HG03175 (cell line): ENCODE measurements around the gene KLK13.

ENCODE experiments used
- ATAC-seq: cut with Tn5 transposase; IDR thresholded peaks from one replicate; pipeline ENCODE4 v1.9.1; 2021; ENCODE audit warnings: mild to moderate bottlenecking, moderate library complexity; ENCODE audit not compliant: unreplicated experiment

Gene KLK13, protein sequence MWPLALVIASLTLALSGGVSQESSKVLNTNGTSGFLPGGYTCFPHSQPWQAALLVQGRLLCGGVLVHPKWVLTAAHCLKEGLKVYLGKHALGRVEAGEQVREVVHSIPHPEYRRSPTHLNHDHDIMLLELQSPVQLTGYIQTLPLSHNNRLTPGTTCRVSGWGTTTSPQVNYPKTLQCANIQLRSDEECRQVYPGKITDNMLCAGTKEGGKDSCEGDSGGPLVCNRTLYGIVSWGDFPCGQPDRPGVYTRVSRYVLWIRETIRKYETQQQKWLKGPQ

DNA sequence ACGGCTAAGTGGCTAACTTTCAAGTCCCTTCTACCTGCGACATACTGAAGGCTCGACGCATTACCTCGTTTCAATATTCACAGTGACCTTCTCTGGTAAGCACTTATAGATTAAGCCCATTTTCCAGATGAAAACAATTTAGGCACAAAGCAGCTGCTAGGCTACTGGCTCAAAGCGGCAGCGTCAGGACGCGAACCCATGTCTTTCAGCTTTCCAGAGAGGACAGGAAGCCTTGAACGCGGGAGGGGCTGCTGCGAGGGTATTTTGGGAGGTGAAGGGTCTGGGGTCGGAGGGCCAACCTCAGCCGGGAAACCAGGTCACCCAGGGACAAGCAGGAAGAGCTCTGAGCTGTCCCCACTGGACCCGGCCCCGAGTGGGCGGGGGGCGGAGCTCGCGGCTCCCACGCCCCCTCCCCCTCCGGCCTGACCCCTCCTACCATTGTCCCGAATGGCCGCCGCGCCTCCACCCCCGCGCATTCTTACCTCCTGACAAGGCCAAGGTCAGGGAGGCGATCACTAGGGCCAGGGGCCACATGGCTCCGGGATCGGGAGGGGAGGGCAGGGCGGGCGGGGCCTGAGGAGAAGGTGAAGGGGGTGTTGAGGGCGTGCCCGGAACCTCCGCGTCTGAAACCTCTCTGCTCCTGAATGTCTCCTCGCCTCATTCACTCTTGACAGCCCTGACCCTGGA lies at the start of gene KLK13:
TSS of gene KLK13 (minus strand) at position 559 of the 687 bp plus-strand sequence. CDS start at position 534, 25 bp downstream.
- ATAC-seq = no peak

DNA sequence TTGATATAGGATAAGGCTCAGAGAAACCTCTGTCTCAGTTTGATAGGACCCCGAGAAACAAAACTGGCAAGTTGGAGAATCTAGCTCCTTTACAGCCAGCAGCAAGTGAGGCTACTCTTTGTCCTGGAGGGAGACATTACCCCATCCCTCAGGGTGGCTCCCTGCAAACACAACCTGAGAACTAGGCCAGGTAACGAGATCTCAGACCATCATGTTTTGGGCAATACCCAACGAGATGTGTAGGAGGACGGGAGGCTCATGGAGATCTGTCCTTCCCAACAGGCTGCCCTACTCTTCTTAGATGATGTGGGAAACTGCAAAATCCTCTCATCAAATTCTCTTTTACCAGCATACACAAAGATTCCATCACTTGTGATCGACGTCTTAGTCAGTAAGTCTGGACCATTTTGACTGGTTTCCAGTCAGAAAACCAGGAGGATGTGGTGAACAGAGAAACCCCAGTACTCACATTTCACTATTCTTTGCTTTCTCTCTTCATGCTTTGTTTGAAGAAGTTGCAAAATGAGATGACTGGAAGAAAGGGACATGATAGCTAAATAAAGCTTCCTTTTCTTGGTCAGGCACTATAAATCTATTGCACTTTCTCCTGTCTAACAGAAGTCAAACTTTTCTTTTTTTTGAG lies 49.3 kb upstream of the KLK13 start:
- no peak for ATAC-seq

DNA sequence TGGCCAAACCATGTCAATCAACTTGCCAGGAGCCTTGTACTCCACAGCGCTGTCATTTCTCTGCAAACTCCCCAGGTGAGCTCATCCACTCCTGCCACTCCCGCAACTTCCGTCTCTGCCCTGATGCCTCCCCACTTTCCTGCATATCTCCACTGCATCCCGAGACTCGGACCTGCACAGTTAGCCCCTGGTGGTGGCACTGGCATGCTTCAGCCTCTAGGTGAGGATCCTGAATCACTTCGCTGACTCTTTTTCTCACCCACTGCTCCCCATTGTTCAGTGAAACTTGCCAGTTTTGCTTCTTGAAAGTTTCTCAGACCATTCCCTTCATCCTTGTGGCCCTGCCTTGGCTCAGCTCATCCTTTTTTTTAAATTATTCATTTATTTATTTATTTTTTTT lies 46.7 kb upstream of the KLK13 start:
- ATAC-seq = no peak

DNA sequence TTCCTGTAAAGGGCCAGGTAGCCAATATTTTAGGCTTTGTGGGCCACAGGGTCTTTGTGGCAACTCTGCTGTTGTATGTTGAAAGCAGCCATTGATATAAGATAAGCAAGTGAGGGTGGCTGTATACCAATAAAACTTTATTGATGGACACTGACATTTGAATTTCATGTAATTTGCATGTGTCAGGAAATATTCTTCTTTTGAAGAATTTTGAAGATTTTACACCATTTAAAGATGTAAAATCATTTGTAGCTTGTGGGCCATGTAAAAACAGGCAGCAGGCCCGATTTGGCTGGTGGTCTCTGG lies 45.7 kb upstream of the KLK13 start:
- ATAC-seq = no peak

DNA sequence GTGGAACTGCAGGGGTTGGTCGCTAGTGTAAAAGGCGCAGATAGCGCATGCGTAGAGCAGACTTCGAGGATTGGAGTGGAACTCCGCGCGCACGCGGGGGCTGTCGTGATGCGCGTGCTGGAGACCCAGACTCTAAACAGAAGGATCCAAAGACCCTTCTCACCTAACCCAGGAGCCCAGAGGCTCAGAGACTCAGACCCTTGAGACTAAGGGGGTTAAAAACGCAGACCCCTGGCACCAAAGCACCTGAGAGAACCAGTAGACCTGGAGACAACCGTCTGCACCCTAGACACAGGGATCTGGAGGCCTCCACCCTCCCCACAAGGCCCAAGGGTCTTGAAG lies 43.9 kb upstream of the KLK13 start:
- ATAC-seq = peak; percentile 27

DNA sequence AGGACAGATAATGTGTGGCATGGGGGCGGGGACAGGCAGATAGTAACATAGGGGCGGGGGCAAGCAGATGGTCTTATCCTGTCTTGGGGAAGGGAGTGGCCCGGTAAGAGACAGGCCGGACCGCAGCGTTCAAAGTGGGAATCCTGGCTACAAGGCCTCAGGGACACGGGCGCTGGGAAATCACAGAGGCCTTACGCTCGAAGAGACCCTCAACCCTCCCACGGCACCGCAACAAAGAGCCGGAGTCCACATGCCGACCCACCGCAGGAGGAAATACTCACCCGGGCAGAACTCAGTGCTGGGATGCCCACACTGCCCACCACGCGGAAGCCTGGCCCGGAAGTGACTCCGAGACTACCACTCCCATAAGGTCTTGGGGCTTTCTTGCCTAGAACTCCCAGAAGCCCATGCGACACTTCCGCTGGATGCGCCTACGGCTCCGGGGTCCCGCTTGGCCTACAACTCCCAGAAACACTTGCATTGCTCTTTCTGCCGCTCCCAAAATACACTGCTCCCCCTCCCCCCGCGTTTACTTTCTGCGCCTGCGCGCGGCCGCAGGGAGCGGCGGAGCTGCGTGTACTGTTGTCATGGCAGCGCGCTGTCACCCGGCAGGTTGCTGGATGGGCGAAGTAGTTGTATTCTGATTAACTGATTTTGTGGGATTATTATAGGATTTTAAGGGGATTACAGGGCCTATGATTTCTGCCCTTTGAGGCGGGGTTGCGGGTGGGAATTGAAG lies 43.3 kb upstream of the KLK13 start, which contains the start of gene CTU1:
TSS of gene CTU1 (minus strand) at position 344 of the 739 bp plus-strand sequence. CDS start 3,840 bp downstream, outside the sequence.
- peak; percentile 96 for ATAC-seq

DNA sequence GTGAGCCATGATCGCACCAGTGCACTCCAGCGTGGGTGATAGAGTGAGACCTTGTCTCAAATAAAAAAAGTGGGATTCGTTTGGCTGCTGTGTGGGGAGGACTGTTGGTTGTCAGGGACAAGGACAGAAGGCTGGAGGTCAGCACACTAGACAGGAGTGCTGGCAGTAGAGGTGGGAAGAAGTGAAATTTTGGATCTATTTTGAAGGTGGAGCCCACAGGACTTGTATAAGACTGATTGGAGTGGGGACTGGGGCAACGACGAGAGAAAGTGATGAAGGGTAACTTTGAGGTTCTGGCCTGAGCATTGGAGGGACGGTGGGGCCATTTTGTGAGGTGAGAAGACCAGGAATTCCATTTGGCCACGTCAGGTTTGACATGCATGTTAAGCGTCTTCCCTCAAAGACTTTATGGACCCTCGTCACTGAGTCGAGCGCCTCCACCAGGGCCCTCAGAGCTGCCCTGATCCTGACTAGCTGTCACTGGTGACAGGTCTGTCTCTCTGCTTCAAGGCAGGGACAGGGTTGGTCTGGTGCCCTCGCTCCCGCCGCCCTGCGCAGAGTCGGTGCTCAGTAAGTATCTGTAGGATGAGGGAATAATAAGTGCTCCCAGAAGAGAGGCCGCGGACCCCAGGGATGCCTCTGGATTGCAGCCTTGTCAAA lies 42.6 kb upstream of the KLK13 start:
- ATAC-seq = no peak

DNA sequence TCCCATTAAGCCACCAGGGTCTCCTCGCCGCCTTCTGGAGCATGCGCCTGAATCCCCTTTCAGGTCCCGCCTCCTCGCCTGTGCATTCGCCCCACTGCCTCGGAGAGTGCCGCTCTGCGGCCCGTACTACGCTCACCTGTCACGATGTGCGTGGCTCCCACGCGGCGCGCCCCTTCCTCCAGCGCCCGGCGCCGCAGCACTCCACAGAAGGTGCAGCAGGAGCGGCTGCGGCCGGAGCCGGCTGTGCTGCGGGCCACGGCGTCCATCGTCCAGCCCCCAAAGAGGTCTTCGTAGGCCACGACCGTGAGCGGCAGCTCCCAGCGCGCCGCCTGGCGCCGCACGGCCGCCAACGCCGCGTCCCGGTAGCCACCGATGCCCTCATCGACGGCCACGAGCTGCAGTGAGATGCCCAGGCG lies 39.0 kb upstream of the KLK13 start:
- ATAC-seq = no peak

DNA sequence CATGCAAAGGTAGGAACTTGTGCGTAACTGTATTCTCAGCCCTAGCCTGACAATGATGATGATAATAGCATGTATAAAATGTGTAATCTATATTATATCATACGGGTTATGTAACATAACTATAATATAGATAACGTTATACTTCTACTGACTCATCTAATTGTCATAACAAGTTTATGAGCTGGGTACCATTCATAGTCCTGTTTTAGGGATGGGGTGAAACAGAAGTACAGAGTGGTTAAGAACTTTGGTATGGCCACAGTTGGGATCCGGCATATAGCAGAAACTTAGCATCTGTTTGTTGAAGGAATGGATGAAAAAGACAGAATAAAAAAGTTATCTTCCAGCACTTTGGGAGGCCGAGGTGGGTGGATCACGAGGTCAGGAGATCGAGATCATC lies 38.1 kb upstream of the KLK13 start:
- no peak for ATAC-seq

DNA sequence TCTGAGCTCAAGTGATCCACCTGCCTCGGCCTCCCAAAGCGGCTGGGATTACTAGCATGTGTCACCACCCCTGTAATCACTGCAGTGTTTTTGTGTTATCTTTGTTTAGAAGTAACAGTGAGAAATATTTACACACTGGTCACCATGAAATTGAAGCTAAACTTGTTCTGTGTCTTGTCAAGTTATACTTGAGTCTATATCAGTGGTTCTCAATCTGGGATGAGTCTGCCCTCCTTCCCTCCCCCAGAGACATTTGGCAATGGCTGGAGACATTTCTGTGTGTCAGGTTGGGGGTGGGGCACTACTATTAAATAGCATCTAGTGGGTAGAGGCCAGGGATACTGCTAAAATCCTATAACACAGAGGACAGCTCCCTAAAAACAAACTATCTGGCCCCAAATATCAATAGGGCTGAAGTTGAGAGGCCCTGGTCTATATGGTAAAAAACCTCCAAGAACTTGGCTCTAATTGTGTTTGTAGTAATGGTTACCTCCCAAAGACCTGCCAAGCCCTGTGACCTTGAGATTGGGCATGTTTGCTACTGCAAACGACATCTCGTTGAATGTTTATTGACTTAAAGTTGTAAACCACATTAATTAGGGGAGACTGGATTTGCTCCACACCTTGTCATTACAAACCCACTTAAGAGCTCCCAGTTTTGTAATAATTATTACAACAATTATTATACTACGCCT lies 36.4 kb upstream of the KLK13 start:
- ATAC-seq = no peak

DNA sequence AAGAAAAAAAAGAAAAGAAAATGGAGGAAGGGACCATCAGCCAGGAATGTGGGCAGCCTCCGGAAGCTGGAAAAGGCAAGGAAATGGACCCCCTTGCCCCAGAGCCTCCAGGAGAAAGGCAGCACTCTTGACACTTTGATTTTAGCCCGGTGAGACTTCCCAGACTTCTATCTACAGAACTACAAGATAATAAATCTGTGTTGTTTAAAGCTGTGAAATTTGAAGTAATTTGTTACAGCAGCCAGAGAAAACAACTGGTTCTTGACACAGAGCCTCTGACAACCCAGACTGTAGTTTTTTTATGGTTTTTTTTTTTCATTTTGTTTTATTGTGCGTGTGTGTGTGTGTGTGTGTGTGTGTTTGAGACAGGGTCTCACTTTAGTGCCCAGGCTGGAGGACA lies 35.7 kb upstream of the KLK13 start:
- ATAC-seq = no peak

DNA sequence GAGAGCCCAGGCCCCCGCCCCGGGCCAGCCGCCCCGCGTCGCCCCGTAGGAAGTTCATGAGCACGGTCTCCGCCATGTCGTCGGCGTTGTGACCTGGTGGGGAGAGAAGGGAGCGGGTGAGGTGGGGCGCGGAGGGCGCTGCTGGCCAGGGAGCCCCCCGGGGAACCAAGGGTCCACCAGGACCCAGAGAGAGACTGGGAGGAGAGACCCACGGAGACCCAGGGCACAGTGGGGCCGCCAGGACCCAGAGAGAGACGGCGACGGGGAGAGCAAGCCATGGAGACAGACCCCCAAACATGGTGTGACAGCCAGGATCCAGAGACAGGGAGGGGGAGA lies 34.1 kb upstream of the KLK13 start:
- no peak for ATAC-seq

DNA sequence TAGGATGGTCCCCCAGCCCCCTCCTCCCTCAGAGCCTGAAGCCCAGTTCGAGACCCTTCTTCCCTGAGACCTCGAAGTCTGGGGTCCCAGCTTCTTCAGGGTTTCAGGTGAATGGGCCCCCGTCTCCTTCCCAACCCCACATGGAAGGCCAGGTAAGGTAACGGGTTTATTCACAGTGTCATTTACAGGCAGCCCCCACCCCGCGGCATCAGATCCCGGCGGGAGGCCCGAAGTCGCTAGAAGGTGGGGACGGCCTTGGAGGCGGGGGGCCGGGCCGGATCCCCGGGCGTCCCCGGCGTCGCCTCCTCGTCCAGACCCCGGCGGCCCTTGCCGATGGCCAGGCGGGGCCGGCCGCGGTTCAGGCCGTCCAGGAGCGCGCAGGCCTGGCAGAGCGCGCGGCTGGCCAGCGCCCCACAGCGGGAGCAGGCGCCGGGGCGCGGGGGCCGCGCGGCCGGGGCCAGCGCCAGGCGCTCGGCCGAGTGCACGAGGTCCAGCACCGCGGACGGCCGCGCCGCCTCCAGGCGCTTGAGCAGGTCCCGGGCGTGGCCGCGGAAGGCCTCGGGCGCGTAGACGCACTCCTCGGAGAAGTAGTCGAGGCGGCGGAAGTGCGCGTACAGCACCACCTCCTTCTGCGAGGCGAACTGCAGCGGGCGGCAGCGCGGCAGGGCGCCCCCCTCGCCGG lies 33.6 kb upstream of the KLK13 start:
- no peak for ATAC-seq

DNA sequence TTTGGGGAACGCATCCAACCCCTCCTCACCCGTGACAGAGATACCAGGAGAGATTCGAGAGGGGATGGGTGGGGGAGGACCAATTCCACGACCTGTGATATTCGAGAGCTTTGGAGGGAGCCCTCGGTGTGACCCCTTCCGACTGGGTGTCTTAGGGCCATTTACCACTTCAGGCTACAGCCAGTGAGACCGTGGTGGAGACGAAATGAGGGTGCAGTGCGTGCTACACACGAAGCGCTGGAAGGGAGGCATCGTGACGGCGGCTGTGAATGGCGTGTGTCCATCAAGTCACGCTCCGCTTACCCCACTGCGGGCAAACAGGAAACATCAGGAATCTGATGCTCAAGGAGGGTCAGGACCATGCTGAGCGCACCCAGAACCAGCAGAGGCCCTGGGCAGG lies 32.9 kb upstream of the KLK13 start:
- ATAC-seq = no peak

DNA sequence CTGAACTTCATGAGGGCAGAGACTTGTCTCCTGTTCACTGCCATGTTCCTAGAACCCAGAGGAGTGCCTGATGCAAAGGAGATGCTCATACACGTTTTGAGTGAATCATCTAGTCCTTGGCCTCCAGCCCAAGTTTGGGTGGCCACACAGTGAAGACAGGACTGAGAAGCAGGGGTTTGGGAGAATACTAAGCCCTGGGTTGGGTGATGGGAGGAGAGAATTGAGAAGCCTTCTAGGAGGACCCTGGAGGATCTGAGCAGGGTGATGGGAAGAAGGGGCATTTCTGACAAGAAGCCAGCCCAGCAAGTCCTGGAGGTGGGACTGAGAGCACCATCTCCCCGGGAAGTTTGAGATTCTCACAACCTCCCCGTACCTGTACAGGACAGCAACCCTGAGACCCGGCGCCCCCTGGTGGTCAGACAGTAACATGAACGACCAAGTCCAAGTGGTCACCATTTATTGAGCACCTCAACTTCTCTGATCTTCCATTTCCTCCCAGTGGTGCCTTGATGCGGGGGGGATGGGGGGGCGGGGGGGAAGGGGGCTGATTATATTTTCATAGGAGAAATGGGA lies 32.4 kb upstream of the KLK13 start:
- no peak for ATAC-seq

DNA sequence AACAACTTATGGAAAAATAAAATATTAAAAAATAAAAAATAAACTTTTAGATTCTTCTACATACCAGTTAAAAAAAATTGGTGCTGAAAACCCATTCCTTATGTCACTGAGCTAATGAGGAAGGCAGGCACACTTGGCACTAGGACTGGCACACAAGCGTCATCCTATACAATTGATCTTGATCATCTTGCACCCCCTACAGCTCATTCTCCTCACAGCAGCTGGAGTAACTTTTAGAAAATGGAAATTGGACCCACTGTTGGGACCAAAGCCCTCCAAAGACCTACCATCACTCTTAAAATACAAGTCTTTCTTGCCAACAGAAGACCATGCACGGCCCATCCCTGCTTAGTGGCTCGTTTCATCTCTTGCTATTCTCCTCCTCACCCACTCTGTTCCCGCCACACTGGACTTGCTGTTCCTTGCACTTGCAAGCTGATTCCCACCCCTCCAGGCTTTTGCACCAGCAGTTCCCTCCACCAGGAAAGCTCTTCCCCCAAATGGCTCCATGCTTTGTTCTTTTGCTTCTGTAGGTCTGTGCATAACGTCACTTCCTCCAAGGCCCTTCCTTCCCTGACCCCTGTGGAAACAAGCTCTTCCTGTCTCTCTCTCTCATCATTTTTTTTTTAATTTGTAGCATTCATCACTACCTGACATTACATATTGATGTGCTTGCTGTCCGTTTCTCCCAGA lies 31.7 kb upstream of the KLK13 start:
- no peak for ATAC-seq

DNA sequence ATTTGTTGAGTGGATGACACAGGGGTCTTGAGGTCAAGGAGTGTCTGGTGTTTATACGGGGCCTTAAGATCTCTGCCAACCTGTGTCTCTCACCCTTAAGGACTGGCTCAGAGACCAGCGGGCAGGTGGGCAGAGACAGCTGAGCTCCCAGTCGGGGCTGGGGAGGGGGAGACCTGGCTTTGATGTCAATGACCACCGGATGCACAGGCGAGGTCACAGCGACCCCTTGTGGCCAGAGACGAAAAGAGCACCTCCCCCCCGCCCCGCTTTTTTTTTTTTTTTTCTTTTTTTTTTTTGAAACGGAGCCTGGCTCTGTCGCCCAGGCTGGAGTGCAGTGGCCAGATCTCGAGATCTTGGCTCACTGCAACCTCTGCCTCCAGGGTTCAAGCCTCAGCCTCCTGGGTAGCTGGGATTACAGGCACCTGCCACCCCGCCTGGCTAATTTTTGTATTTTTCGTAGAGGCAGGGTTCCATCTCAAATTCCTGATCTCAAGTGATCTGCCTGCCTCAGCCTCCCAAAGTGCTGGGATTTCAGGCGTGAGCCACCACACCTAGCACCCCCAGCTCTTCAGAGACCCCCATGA lies 29.9 kb upstream of the KLK13 start:
- no peak for ATAC-seq

DNA sequence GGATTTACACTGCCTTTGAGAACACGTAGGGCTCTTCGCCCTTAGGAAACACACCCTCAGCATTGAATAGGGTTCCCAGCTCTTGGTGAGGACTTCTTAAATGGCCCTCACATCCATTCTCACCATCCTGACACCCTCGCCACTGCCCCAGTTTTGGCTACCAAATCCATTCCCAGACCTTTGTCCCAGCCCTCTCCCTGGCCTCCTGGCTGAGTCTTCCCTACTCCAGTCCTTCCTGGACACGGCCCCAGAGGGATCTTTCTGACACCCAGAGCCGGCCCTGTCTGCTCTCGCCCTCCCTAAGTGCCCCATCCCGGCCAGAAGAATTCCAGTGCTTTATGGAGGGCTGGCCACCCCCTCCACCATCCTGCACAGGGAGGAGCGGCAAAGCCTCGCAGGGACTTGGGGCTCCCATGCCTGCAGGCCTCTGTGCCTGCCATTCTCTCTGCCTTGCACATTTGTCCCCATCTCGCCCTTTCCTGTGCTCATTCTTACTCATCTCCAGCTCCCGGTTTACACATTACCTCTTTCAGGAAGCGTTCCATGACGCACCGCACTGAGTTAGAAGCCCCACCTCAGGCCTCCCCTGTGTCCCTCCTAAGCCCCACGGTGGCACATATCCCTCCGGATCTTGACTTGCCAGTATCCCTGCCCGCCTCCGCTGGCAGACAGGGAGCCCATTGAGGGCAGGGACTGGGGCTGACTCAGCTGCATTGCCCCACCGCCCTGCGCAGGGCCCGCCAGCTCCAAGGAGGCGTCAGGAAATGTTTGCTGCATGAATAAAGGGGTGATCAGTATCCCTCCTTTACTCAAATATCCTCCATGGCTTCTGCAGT lies 28.8 kb upstream of the KLK13 start:
- no peak for ATAC-seq
